Measurements from ENCODE around the gene TXNRD1. TPM values are rescaled to one million over a fixed set of nuclear protein-coding genes. Genes with fewer than 3 reads are reported as not detected.
A peak's percentile ranks its signal among the peaks of the same experiment; 100 is the strongest.
"Not testable (repeated sequence)": the region's sequence is repeated elsewhere in the genome, so short reads cannot be mapped to it uniquely, and the experiment has no call there.

TXNRD1 gene
- total RNA-seq, 4 donors from 2014 or later: 23.4 to 43.2 (median 35.6) TPM

GRCh38 chr12:104213952-104214351 is 1.6 kb upstream of the TXNRD1 start:
- DNase-seq (ENCODE audit: low spot score in 2 of 2): no peak
- intact Hi-C loops (cut with DNase I; ENCODE audit: low total_unique reads): no loop called here

GRCh38 chr12:104216521-104216924 is 944 bp downstream of the TXNRD1 start:
- intact Hi-C loops (cut with DNase I; ENCODE audit: low total_unique reads): loop anchor here (5.0 kb wide), 1 partner anchor 141 kb away; no protein-coding TSS in a partner anchor
- WGBS, 2 donors: 92 to 96% methylated on average over 1 of the region's 1 CpG
- TF ChIP-seq, protein P1, sequence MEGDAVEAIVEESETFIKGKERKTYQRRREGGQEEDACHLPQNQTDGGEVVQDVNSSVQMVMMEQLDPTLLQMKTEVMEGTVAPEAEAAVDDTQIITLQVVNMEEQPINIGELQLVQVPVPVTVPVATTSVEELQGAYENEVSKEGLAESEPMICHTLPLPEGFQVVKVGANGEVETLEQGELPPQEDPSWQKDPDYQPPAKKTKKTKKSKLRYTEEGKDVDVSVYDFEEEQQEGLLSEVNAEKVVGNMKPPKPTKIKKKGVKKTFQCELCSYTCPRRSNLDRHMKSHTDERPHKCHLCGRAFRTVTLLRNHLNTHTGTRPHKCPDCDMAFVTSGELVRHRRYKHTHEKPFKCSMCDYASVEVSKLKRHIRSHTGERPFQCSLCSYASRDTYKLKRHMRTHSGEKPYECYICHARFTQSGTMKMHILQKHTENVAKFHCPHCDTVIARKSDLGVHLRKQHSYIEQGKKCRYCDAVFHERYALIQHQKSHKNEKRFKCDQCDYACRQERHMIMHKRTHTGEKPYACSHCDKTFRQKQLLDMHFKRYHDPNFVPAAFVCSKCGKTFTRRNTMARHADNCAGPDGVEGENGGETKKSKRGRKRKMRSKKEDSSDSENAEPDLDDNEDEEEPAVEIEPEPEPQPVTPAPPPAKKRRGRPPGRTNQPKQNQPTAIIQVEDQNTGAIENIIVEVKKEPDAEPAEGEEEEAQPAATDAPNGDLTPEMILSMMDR (IDR thresholded peaks at IDR 0.05): no peak
- no peak for TF ChIP-seq POLR2A (IDR thresholded peaks at IDR 0.05)
- DNase-seq (ENCODE audit: low spot score in 2 of 2): no peak
- no peak overlapping the region for H3K4me3 ChIP-seq (ENCODE audit: low read depth, poor library complexity, severe bottlenecking)

More at GRCh38 chr12:104213952-104214351, 1.6 kb upstream of the TXNRD1 start:
- TF ChIP-seq, protein P1 (IDR thresholded peaks at IDR 0.05): no peak
- TF ChIP-seq POLR2A (IDR thresholded peaks at IDR 0.05): no peak
- H3K4me3 ChIP-seq (ENCODE audit: low read depth, poor library complexity, severe bottlenecking): no peak overlapping the region
- WGBS, 2 donors: 59 to 65% methylated on average over 2 of the region's 2 CpGs

DNA sequence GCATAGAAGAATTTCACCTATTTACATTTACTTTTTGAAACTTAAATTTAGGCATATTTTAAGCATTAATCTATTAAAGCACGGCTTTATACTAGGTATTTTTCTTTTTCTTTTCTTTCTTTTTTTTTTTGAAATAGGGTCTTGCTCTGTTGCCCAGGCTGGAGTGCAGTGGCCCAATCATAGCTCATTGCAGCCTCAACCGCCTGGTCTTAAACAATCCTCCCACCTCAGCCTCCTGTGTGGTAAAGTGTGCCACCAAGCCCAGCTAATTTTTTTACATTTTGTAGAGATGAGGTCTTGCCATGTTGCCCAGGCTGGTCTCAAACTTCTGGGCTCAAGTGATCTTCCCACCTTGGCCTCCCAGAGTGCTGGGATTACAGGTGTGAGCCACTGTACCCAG is 2.9 kb downstream of the TXNRD1 start:
- not testable (repeated sequence) for H3K4me3 ChIP-seq (ENCODE audit: low read depth, poor library complexity, severe bottlenecking); DNase-seq (ENCODE audit: low spot score in 2 of 2)
- 96 to 99% methylated on average over 2 of the region's 2 CpGs for WGBS, 2 donors
- intact Hi-C loops (cut with DNase I; ENCODE audit: low total_unique reads): loop anchor here (5.0 kb wide), 1 partner anchor 139 kb away; no protein-coding TSS in a partner anchor

DNA sequence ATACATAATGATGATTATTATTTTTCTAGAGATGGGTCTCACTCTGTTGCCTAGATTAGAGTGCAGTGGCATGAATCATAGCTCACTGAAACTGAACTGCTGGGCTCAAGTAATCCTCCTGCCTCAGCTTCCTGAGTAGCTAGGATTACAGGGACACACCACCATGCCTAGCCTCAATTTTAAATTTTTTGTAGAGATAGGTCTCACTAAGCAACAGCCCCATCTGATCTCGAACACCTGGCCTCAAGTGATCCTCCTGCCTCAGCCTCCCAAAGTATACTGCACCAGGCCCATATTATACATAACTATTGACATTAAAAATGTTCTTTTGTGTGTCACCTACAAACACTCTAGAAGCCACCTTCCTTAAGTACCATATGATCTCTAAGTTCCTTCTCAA is 3.4 kb downstream of the TXNRD1 start:
- no peak overlapping the region for H3K4me3 ChIP-seq (ENCODE audit: low read depth, poor library complexity, severe bottlenecking)
- DNase-seq (ENCODE audit: low spot score in 2 of 2): no peak
- WGBS, 2 donors: 92 to 93% methylated on average over 1 of the region's 1 CpG
- TF ChIP-seq POLR2A (IDR thresholded peaks at IDR 0.05): no peak
- TF ChIP-seq, protein P1 (IDR thresholded peaks at IDR 0.05): no peak
- intact Hi-C loops (cut with DNase I; ENCODE audit: low total_unique reads): loop anchor here (5.0 kb wide), 1 partner anchor 138 kb away; no protein-coding TSS in a partner anchor

DNA sequence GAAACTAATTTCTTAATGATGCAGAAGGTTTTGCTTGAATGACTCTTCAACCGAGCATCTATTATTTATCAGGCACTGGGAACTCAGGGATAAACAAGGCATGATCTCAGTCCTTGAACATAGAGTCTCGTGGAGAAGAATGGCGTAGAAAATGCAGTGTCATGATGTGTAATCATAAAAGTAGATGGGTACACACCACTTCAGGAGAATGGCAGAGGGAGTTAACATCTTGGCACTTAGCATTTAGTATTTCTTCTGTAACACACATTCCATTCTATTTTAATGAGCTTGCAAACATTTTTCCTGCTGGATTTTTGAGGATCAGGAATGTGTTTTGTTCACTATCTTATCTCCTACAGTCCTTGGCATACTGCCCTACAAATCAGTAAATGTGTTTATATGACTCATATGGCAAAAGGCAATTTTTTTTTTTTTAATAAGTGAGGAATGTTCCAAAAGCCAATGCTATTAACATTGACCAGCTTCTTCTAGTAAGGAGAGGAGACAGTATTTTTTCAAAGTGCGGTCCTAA is 3.8 kb downstream of the TXNRD1 start:
- DNase-seq (ENCODE audit: low spot score in 2 of 2): peak in 1 of 2 donors; percentile 48
- TF ChIP-seq POLR2A (IDR thresholded peaks at IDR 0.05): no peak
- TF ChIP-seq, protein P1 (IDR thresholded peaks at IDR 0.05): no peak

GRCh38 chr12:104219908-104220404 is 4.4 kb downstream of the TXNRD1 start:
- no peak for TF ChIP-seq POLR2A (IDR thresholded peaks at IDR 0.05)
- TF ChIP-seq, protein P1 (IDR thresholded peaks at IDR 0.05): no peak
- H3K4me3 ChIP-seq (ENCODE audit: low read depth, poor library complexity, severe bottlenecking): no peak overlapping the region
- WGBS, 2 donors: 20 to 32% methylated on average over 4 of the region's 4 CpGs
- intact Hi-C loops (cut with DNase I; ENCODE audit: low total_unique reads): loop anchor here (5.0 kb wide), 1 partner anchor 137 kb away; no protein-coding TSS in a partner anchor
- peak in 1 of 2 donors; percentile 55 for DNase-seq (ENCODE audit: low spot score in 2 of 2)

More for the DNA sequence above, 3.8 kb downstream of the TXNRD1 start:
- H3K4me3 ChIP-seq (ENCODE audit: low read depth, poor library complexity, severe bottlenecking): no peak overlapping the region
- WGBS, 2 donors: 21 to 24% methylated on average over 4 of the region's 4 CpGs
- intact Hi-C loops (cut with DNase I; ENCODE audit: low total_unique reads): loop anchor here (5.0 kb wide), 1 partner anchor 138 kb away; no protein-coding TSS in a partner anchor

All from lower leg skin (tissue), 4 donors.